HCT116 (cell line): ENCODE results near the gene TMC2. TPM values are rescaled to one million over a fixed set of nuclear protein-coding genes. Genes with fewer than 3 reads are reported as not detected.

Experiments
- ATAC-seq: fragments of 200-7000 bp; cut with Tn5 transposase; 2 replicates; pipeline ENCODE4 v1.9.1; 2020; ENCODE audit warnings: mild to moderate bottlenecking, moderate library complexity
- BruUV-seq: library from RNA; stranded (reverse); fragments of 400-500 nt; replicated peaks from 2 replicates; lab custom pipeline; 2021; lab: Mats Ljungman, UMichigan
- CTCF ChIA-PET: fragments of 300-600 bp; sonication (Branson Sonifier 250); formaldehyde crosslinking; loops from one replicate; lab custom pipeline; 2021; ENCODE audit warnings: antibody characterized with exemption; lab: Charles Lee
- POLR2A ChIA-PET: fragments of 300-600, 350-600 bp; sonication (Branson Sonifier 250); formaldehyde crosslinking; loops from one replicate; lab custom pipeline; 2021; ENCODE audit warnings: antibody characterized with exemption; lab: Charles Lee
- RAD21 ChIA-PET, 2 experiments: fragments of 300-600 bp; sonication (Branson Sonifier 250); formaldehyde crosslinking; loops; one replicate each; lab custom pipeline; 2023; ENCODE audit warnings: low total read pairs in 2 of 2; ENCODE audit not compliant: uncharacterized antibody in 2 of 2, unreplicated experiment in 2 of 2, low non-redundant PET in 1 of 2; lab: Charles Lee
- DNase-seq: peaks from one replicate; pipeline ENCODE4 v3.0.0-alpha.2; 2010; ENCODE audit warnings: low read depth, low spot score
- H2AFZ ChIP-seq: fragments of 200-600 bp; shearing (Covaris generic), sonication (generic); 2 replicates; pipeline ENCODE4 v1.6.1; 2017; ENCODE audit warnings: low read depth, mixed run types, mixed read lengths, antibody characterized with exemption, low read length; ENCODE audit not compliant: poor library complexity, severe bottlenecking
- H3K27ac ChIP-seq: 2 replicates; pipeline ENCODE4 v1.5.1; 2012; ENCODE audit warnings: low read depth, low read length
- H3K27me3 ChIP-seq: fragments of 200-600 bp; sonication (generic); 2 replicates; pipeline ENCODE4 v1.6.1; 2016; ENCODE audit warnings: mixed run types, low read length, mixed read lengths; ENCODE audit not compliant: insufficient read depth
- H3K36me3 ChIP-seq, 2 experiments: fragments of 200-500 bp in 1 of 2; fragments of 200-600 bp in 1 of 2; sonication (Bioruptor generic) in 1 of 2; sonication (generic) in 1 of 2; 2 replicates each; pipeline versions ENCODE4 v1.5.1 to v1.6.1; 2014 to 2016; ENCODE audit warnings: low read length in 2 of 2, inconsistent platforms in 1 of 2, mixed read lengths in 1 of 2, mixed run types in 1 of 2; ENCODE audit not compliant: insufficient read depth in 2 of 2, control insufficient read depth in 1 of 2
- H3K4me1 ChIP-seq, 2 experiments: fragments of 200-600 bp in 1 of 2; sonication (generic) in 1 of 2; 2 replicates each; pipeline versions ENCODE4 v1.5.1 to v1.6.1; 2012 to 2017; ENCODE audit warnings: low read length in 2 of 2, inconsistent platforms in 1 of 2, mild to moderate bottlenecking in 1 of 2, mixed read lengths in 1 of 2, mixed run types in 1 of 2, moderate library complexity in 1 of 2; ENCODE audit not compliant: insufficient read depth in 2 of 2, control insufficient read depth in 1 of 2
- H3K4me2 ChIP-seq: fragments of 200-600 bp; sonication (generic); 2 replicates; pipeline ENCODE4 v1.6.1; 2017; ENCODE audit warnings: mixed run types, low read length, mixed read lengths
- H3K4me3 ChIP-seq, 2 experiments: fragments of 200-600 bp in 1 of 2; sonication (generic) in 1 of 2; replicated peaks in 1 of 2; 2 replicates each; pipeline ENCODE4 v1.5.1; 2011 to 2016; ENCODE audit warnings: low read length in 2 of 2, control low read depth in 1 of 2, low read depth in 1 of 2, mild to moderate bottlenecking in 1 of 2, mixed read lengths in 1 of 2, mixed run types in 1 of 2
- H3K79me2 ChIP-seq: fragments of 200-600 bp; sonication (generic); 2 replicates; pipeline ENCODE4 v1.6.1; 2017; ENCODE audit warnings: mild to moderate bottlenecking, mixed run types, low read length, moderate library complexity, mixed read lengths; ENCODE audit not compliant: insufficient read depth
- H3K9ac ChIP-seq: fragments of 200-600 bp; sonication (generic); 2 replicates; pipeline ENCODE4 v1.6.1; 2016; ENCODE audit warnings: low read length, mixed read lengths
- H3K9me2 ChIP-seq: fragments of 200-600 bp; sonication (generic), shearing (Covaris generic); 2 replicates; pipeline ENCODE4 v1.6.1; 2017; ENCODE audit warnings: mixed run types, mild to moderate bottlenecking, moderate library complexity; ENCODE audit not compliant: insufficient read depth
- H3K9me3 ChIP-seq, 2 experiments: fragments of 200-500 bp in 1 of 2; fragments of 200-600 bp in 1 of 2; sonication (Bioruptor generic) in 1 of 2; sonication (generic) in 1 of 2; 2 replicates each; pipeline ENCODE4 v1.6.1; 2014 to 2017; ENCODE audit warnings: low read length in 2 of 2, mixed read lengths in 2 of 2, inconsistent platforms in 1 of 2, low read depth in 1 of 2, mild to moderate bottlenecking in 1 of 2, mixed run types in 1 of 2, moderate library complexity in 1 of 2; ENCODE audit not compliant: control insufficient read depth in 1 of 2, insufficient read depth in 1 of 2
- H4K20me1 ChIP-seq: fragments of 200-600 bp; sonication (generic), shearing (Covaris generic); 2 replicates; pipeline ENCODE4 v1.6.1; 2017; ENCODE audit warnings: mixed run types, mild to moderate bottlenecking, moderate library complexity; ENCODE audit not compliant: insufficient read depth
- ATF3 ChIP-seq: IDR thresholded peaks from 2 replicates; pipeline ENCODE4 v1.6.1; 2012
- CTCF ChIP-seq, 3 experiments: fragments of 200-600 bp in 1 of 3; sonication (generic) in 1 of 3; IDR thresholded peaks in 2 of 3; conservative IDR thresholded peaks in 1 of 3; 2 replicates each; pipeline ENCODE4 v1.5.1; 2012 to 2017; ENCODE audit warnings: low read depth in 2 of 3, low read length in 2 of 3, antibody characterized with exemption in 1 of 3, borderline replicate concordance in 1 of 3, control low read depth in 1 of 3, mild to moderate bottlenecking in 1 of 3, mixed read lengths in 1 of 3, mixed run types in 1 of 3, moderate library complexity in 1 of 3; ENCODE audit not compliant: insufficient read depth in 1 of 3
- EGR1 ChIP-seq: IDR thresholded peaks from 2 replicates; pipeline ENCODE4 v1.6.1; 2012; ENCODE audit warnings: low read depth
- ELF1 ChIP-seq: IDR thresholded peaks from 2 replicates; pipeline ENCODE4 v1.6.1; 2012; ENCODE audit warnings: low read depth, borderline replicate concordance
- EZH2phosphoT487 ChIP-seq: fragments of 200-600 bp; IDR thresholded peaks from 2 replicates; pipeline ENCODE4 v1.6.1; 2018; ENCODE audit warnings: antibody characterized with exemption, borderline replicate concordance
- JUND ChIP-seq: IDR thresholded peaks from 2 replicates; pipeline ENCODE4 v1.6.1; 2012
- MAX ChIP-seq: IDR thresholded peaks from 2 replicates; pipeline ENCODE4 v1.6.1; 2012
- POLR2A ChIP-seq: IDR thresholded peaks from 2 replicates; pipeline ENCODE4 v1.7.0; 2011; ENCODE audit warnings: borderline replicate concordance; ENCODE audit not compliant: insufficient read depth, insufficient read length; ENCODE audit errors: extremely low read depth
- REST ChIP-seq: IDR thresholded peaks from 2 replicates; pipeline ENCODE4 v1.6.1; 2012; ENCODE audit warnings: low read depth
- SP1 ChIP-seq: IDR thresholded peaks from 2 replicates; pipeline ENCODE4 v1.6.1; 2012; ENCODE audit warnings: low read depth
- YY1 ChIP-seq: IDR thresholded peaks from 2 replicates; pipeline ENCODE4 v1.6.1; 2011; ENCODE audit warnings: low read length, low read depth, moderate library complexity, mild to moderate bottlenecking; ENCODE audit not compliant: insufficient replicate concordance; ENCODE audit errors: extremely low read depth
- ZBTB33 ChIP-seq: IDR thresholded peaks from 2 replicates; pipeline ENCODE4 v1.6.1; 2011; ENCODE audit warnings: mild to moderate bottlenecking, low read length, moderate library complexity; ENCODE audit not compliant: insufficient replicate concordance; ENCODE audit errors: extremely low read depth
- ZFX ChIP-seq: fragments of 450-650 bp; IDR thresholded peaks from 2 replicates; pipeline ENCODE4 v1.6.1; 2017
- ZNF274 ChIP-seq: fragments of 200-500 bp; sonication (Bioruptor generic); IDR thresholded peaks from 2 replicates; pipeline ENCODE4 v1.6.1; 2014; ENCODE audit warnings: mild to moderate bottlenecking, low read depth, low read length, inconsistent platforms
- intact Hi-C: fragments of 100-400 bp; cut with micrococcal nuclease; formaldehyde crosslinking; loops from 2 replicates; pipeline ENCODE4 v1.10.0; 2022
- total RNA-seq: library from RNA; stranded (reverse); gene quantifications from one replicate; pipeline ENCODE4 v1.2.1, GENCODE V29; 2021; ENCODE audit not compliant: unreplicated experiment

Gene TMC2
- total RNA-seq, 1 experiment from 2014 or later: not detected

- TF ChIP-seq JUND: no peak
- TF ChIP-seq POLR2A: no peak
- TF ChIP-seq EGR1: no peak
- no peak for TF ChIP-seq ZFX
- no peak for TF ChIP-seq ELF1
- no peak for TF ChIP-seq EZH2phosphoT487
- TF ChIP-seq ZNF274: no peak
- no peak for TF ChIP-seq ATF3
- no peak for TF ChIP-seq MAX
- no peak for TF ChIP-seq SP1
- TF ChIP-seq YY1: no peak
- TF ChIP-seq ZBTB33: no peak
- no peak for TF ChIP-seq CTCF (IDR thresholded peaks at IDR 0.05 in 2 of 3, conservative IDR thresholded peaks at IDR 0.05 in 1 of 3; ENCODE audit: borderline replicate concordance in 1 of 3, insufficient read depth in 1 of 3, low read depth in 2 of 3, low read length in 2 of 3)
- TF ChIP-seq REST: no peak
- CTCF ChIA-PET: interaction anchor here (1.5 kb wide), 1 partner anchor 11 kb away, joined by 3 read pairs; no protein-coding TSS in a partner anchor
These were observed 438 bp upstream of the TMC2 start for GRCh38 chr20:2535711-2536559.

More at GRCh38 chr20:2535711-2536559, 438 bp upstream of the TMC2 start:
- Histone ChIP-seq H3K9me2 (no peaks in the 10 kb centered on the region), H4K20me1 (no peaks in the 10 kb centered on the region), H3K9ac (no peak overlapping the region), H3K4me1 (no peaks in the 10 kb centered on the region), H2AFZ (no peak overlapping the region), H3K4me3 (no peak overlapping the region), H3K79me2 (no peaks in the 10 kb centered on the region), H3K36me3 (no peaks in the 10 kb centered on the region), H3K27ac (no peak overlapping the region), H3K4me2 (no peak overlapping the region), H3K9me3 (no peaks in the 10 kb centered on the region), H3K27me3 (peaks cover 15% of the 10 kb centered on the region; the same call in 1 of the 2 replicates)
- ChIA-PET RAD21 (no interaction called here), POLR2A (no interaction called here)
- intact Hi-C loops: no loop called here
- ATAC-seq (no peak), DNase-seq (no peak)
- no TSS peak for BruUV-seq
